Measurements from ENCODE around the gene TAGLN.

Gene TAGLN

DNA sequence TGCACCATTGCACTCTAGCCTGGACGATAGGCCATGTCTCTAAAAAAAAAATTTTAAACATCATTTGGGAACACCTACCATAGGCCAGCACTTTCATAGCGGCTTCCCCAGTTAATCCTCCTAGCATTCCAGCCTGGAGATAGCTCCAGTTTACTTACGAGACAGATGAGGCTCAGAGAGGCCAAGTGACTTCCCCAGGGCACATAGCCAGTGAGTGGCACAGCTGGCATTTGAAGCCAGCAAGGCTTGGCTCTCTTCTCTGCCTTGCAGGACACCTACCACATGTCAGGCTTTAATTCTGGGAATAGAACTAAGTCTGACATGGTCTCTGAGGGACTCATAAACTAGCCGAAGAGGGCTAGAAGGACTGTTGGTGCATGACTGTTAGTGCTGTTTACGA, 4.9 kb upstream of the TAGLN start:
- Histone ChIP-seq H4K20me1 (ENCODE audit: insufficient read depth) (no peaks in the 10 kb centered on the region), H3K27ac (no peak overlapping the region), H3K4me2 (no peak overlapping the region)

DNA sequence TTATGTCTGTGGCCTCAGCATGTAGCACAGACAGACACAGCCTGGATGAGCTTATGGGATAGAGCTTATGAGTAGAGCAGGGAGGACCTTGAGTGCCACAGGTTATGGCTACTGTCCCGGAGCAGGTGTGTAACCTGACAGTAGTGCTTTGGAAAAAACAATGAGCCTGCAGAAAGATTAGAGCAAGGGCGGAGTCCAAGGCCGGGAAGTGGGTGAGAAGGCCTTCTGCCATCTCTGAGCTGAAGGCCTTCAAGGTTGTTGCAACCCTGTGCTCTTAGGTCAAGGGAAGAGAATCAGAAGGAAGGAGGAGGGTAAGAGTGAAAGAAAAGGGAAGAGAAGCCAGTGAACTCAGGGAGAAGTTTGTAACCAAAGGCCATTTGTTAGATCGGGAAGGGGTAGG, 3.9 kb upstream of the TAGLN start:
- Histone ChIP-seq H4K20me1 (ENCODE audit: insufficient read depth) (no peaks in the 10 kb centered on the region), H3K4me2 (no peak overlapping the region), H3K79me2 (ENCODE audit: insufficient read depth, low read depth) (no peaks in the 10 kb centered on the region), H3K27me3 (ENCODE audit: insufficient read depth, low read depth) (no peaks in the 10 kb centered on the region), H3K4me3 (IDR thresholded peaks at IDR 0.05; ENCODE audit: insufficient read depth, low read depth, low read length) (no peak overlapping the region), H3K9ac (no peak overlapping the region), H3K36me3 (ENCODE audit: insufficient read depth) (no peaks in the 10 kb centered on the region), H3K27ac (no peak overlapping the region), H3K4me1 (ENCODE audit: low read depth, poor library complexity, severe bottlenecking) (no peaks in the 10 kb centered on the region), H2AFZ (ENCODE audit: low read depth) (no peak overlapping the region)
- TF ChIP-seq, protein P1, sequence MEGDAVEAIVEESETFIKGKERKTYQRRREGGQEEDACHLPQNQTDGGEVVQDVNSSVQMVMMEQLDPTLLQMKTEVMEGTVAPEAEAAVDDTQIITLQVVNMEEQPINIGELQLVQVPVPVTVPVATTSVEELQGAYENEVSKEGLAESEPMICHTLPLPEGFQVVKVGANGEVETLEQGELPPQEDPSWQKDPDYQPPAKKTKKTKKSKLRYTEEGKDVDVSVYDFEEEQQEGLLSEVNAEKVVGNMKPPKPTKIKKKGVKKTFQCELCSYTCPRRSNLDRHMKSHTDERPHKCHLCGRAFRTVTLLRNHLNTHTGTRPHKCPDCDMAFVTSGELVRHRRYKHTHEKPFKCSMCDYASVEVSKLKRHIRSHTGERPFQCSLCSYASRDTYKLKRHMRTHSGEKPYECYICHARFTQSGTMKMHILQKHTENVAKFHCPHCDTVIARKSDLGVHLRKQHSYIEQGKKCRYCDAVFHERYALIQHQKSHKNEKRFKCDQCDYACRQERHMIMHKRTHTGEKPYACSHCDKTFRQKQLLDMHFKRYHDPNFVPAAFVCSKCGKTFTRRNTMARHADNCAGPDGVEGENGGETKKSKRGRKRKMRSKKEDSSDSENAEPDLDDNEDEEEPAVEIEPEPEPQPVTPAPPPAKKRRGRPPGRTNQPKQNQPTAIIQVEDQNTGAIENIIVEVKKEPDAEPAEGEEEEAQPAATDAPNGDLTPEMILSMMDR (conservative IDR thresholded peaks at IDR 0.05; ENCODE audit: low read depth, low read length), result no peak

More for the DNA sequence above, 4.9 kb upstream of the TAGLN start:
- H3K36me3 ChIP-seq (ENCODE audit: insufficient read depth), result no peaks in the 10 kb centered on the region
- no peaks in the 10 kb centered on the region for H3K27me3 ChIP-seq (ENCODE audit: insufficient read depth, low read depth)
- H3K79me2 ChIP-seq (ENCODE audit: insufficient read depth, low read depth), result no peaks in the 10 kb centered on the region
- TF ChIP-seq, protein P1 (conservative IDR thresholded peaks at IDR 0.05; ENCODE audit: low read depth, low read length), result no peak
- H3K4me3 ChIP-seq (IDR thresholded peaks at IDR 0.05; ENCODE audit: insufficient read depth, low read depth, low read length), result no peak overlapping the region
- H2AFZ ChIP-seq (ENCODE audit: low read depth), result no peak overlapping the region
- H3K9ac ChIP-seq, result no peak overlapping the region
- H3K4me1 ChIP-seq (ENCODE audit: low read depth, poor library complexity, severe bottlenecking), result no peaks in the 10 kb centered on the region

DNA sequence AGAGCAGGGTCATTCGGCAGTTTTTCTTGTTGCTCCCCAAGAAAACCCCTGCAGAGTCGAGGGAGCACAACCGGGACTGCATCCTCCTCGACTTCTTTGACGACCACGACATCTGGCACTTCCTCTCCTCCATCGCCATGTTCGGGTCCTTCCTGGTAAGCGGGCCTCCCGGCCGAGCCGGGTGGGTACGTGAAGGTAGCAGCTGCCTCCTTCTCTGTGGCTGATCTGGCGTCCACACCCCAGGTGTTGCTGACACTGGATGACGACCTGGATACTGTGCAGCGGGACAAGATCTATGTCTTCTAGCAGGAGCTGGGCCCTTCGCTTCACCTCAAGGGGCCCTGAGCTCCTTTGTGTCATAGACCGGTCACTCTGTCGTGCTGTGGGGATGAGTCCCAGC, 3.4 kb upstream of the TAGLN start:
- TF ChIP-seq, protein P1 (conservative IDR thresholded peaks at IDR 0.05; ENCODE audit: low read depth, low read length), result no peak
- Histone ChIP-seq H3K4me2 (no peak overlapping the region), H4K20me1 (ENCODE audit: insufficient read depth) (no peaks in the 10 kb centered on the region), H3K27ac (no peak overlapping the region), H3K36me3 (ENCODE audit: insufficient read depth) (no peaks in the 10 kb centered on the region), H3K27me3 (ENCODE audit: insufficient read depth, low read depth) (no peaks in the 10 kb centered on the region), H3K4me3 (IDR thresholded peaks at IDR 0.05; ENCODE audit: insufficient read depth, low read depth, low read length) (no peak overlapping the region), H3K4me1 (ENCODE audit: low read depth, poor library complexity, severe bottlenecking) (no peaks in the 10 kb centered on the region), H3K9ac (no peak overlapping the region), H3K79me2 (ENCODE audit: insufficient read depth, low read depth) (no peaks in the 10 kb centered on the region), H2AFZ (ENCODE audit: low read depth) (no peak overlapping the region)

DNA sequence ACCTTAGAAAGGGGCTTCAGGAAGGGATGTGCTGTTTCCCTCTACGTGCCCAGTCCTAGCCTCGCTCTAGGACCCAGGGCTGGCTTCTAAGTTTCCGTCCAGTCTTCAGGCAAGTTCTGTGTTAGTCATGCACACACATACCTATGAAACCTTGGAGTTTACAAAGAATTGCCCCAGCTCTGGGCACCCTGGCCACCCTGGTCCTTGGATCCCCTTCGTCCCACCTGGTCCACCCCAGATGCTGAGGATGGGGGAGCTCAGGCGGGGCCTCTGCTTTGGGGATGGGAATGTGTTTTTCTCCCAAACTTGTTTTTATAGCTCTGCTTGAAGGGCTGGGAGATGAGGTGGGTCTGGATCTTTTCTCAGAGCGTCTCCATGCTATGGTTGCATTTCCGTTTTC, 2.2 kb upstream of the TAGLN start:
- H3K79me2 ChIP-seq (ENCODE audit: insufficient read depth, low read depth), result no peaks in the 10 kb centered on the region
- H3K9ac ChIP-seq, result no peak overlapping the region
- no peak overlapping the region for H3K27ac ChIP-seq
- H2AFZ ChIP-seq (ENCODE audit: low read depth), result no peak overlapping the region
- H3K27me3 ChIP-seq (ENCODE audit: insufficient read depth, low read depth), result no peaks in the 10 kb centered on the region
- H3K4me3 ChIP-seq (IDR thresholded peaks at IDR 0.05; ENCODE audit: insufficient read depth, low read depth, low read length), result no peak overlapping the region
- H3K4me2 ChIP-seq, result no peak overlapping the region
- TF ChIP-seq, protein P1 (conservative IDR thresholded peaks at IDR 0.05; ENCODE audit: low read depth, low read length), result no peak
- H4K20me1 ChIP-seq (ENCODE audit: insufficient read depth), result no peaks in the 10 kb centered on the region
- H3K4me1 ChIP-seq (ENCODE audit: low read depth, poor library complexity, severe bottlenecking), result no peaks in the 10 kb centered on the region
- no peaks in the 10 kb centered on the region for H3K36me3 ChIP-seq (ENCODE audit: insufficient read depth)
